Activated CD4-positive, alpha-beta T cell treated with anti-CD3 and anti-CD28 coated beads for 48 hours (primary cell): ENCODE measurements around the gene PI4KB.

Source experiments
- DNase-seq: peaks from one replicate; pipeline ENCODE4 v3.0.0-alpha.2; 2020

Gene PI4KB

DNA sequence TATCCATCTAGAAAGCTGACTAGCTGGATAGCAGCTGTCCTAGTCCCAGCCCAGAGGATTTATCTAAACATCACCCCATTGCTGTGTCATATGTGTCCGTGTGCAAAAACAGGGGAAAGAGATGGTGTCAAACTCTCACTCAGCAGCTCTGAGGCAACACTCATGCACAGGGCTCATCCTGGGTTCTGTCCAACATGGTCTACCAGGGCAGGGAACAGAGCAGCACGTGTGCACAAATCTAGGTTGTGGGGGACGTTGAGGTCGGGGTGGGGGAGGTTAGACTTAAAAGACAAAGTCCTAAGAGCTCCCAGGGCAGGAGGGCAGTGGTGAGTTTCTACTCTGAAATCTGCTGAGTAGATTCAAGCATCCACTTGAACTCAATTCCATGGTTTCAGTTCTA lies 16.2 kb downstream of the PI4KB start:
- no peak for DNase-seq

DNA sequence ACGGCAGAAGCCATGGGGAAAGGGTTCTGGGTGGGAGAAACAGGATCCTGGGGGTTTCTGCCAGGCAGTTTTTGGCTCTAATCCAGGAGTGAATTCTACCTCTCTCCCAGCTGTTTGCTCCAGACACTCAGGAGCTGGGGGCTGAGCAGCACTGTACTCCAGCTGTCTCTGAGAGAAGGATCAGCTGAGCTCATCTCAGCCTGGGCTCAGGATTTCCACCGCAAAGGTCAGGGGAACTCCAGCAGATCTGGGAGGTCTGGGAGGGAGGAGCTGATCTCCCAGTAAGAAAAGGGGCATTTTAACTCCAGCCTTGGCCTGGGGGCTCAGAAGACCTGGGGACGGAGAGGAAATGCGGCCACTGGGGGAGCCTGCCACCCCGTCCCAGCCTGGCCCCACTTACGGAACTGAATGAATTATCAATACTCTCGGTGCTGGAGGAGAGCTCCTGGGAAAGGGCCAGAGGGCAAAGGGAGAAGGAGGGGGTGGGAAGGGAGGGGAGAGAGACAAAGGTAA lies 17.3 kb downstream of the PI4KB start:
- DNase-seq, result no peak

DNA sequence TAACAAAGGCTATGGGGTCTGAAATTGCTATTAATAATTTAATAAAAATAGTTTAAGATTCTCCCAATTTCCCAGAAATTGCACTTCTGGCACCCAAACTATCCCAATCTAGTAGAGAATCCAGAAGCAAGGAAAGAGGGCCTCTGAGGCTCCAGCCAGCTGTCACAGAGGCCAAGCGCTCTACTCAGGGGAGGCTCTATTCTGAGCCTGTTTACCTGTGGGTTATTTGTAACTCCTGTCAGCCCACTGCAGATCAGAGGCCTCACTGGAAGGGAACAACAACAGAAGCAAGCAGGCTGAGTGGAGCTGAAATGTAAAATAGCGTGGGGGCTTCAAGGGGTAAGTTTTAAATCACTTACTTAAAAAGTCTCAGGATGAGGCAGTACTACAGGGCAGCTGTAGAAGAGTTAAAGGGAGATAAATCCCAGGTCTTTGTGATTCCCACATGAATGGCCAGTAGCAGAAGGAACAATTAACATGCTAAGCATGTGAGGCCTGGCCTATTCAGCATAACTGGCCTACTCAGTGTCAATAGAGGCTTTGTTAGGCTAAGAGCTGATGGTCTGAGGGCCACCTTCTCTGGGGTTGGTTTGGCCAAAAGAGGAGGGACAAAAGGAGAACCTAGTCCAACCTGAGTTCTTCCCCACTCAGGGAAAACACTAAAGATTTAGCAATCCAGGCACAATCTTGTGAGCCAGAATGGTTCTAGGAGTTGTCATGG lies 32.3 kb downstream of the PI4KB start:
- no peak for DNase-seq

DNA sequence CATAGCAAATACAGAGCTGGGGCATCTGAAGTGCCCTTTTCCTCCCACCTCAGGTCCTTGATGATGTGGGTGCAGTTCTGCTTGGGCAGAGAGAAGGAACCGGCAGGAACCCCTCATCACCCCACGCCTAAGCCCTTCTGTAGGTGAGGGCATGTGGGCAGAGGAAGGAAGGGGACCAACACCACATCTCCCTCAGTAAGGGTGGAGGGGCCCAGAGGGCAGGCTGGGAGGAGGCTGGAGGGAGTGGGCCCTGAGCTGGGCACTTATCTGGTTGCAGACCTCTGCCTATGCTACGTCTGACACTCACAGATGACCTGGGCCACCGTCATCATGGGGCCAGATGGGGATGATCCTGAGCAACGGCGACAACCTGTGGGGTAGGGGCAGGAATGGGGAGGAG lies 34.1 kb downstream of the PI4KB start:
- DNase-seq, result no peak

DNA sequence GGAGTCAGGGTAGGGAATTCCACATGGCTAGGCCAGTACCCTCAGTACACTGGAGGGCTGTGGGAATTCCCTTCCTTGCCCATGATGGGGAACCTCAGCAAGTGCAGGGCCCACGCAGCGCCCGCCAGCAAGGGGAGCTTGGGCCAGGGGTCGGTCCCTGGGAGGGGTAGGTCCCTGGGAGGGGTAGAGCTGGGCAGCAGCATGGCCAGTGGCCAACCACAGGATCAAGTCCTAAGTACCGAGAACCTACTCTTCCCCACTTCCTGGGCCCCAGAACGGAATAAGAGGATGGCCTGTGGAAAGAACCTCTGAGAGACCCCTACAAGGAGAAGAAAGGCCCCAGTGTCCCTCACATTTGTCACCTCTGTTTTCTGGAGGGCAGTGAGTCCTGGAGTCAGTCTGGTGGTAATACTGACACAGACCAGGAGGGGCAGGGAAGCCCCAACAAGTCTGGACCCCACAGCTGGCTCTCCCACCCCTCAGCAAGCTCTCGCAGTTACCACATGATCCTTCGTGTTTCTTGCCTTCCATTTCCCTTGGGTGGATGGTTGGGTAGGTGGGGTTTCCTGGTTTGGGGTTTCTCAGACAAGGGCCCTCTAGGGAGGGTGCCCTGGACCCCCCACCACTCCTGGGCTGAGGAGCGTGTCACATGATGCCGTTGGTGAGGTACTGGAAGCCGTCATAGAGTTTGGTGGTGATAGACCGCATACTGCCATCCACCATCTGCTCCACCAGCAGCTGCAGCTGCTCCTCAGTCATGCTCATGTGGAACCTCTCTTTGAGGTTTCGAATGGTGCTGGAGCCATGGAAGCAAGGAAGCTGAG lies 34.8 kb downstream of the PI4KB start:
- DNase-seq, result no peak

DNA sequence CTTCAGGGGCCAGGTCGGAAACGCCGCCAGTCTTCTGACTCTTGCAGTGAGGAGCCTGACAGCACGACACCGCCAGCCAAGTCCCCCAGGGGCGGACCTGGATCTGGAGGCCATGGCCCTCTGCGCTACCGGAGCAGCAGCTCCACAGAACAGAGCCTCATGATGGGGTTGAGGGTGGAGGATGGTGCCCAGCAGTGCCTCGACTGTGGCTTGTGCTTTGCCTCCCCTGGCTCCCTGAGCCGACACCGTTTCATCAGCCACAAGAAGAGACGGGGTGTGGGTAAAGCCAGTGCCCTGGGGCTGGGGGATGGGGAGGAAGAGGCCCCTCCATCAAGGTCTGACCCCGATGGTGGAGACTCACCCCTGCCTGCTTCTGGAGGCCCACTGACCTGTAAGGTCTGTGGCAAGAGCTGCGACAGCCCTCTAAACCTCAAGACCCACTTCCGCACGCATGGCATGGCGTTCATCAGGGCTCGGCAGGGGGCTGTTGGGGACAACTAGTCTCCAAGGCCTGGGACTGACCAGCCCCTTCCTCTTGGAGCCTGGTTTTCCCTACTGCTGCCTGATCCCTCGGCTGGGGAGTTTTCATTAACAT lies 36.4 kb downstream of the PI4KB start:
- DNase-seq, result no peak

DNA sequence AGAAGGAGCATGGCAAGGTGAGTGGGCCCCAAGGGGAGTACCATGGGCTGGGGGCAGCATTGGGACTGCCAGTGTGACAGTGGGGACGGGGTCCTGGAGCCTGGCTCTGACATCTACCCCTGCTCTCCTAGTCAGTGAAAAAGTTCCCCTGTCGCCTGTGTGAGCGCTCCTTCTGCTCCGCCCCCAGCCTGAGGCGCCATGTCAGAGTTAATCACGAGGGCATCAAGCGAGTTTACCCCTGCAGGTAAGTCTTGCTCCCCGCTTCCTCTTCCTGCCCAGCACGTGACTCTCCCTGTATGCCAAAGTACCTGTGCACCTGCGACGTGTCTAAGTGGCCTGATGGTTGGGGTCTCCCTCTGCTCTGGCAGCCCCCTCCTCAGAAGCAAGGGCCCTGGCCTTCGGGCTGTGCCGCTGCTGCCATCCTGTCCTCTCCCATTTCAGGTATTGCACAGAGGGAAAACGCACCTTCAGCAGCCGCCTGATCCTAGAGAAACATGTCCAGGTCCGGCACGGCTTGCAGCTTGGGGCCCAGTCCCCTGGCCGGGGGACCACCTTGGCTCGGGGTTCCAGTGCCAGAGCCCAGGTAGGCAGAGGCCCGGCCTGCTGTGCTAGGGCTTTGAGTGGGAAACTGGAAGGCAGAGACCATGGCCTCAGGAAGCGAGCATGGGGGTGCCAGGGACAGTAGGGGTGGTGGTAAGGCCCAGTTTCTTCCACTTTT lies 37.1 kb downstream of the PI4KB start:
- no peak for DNase-seq

DNA sequence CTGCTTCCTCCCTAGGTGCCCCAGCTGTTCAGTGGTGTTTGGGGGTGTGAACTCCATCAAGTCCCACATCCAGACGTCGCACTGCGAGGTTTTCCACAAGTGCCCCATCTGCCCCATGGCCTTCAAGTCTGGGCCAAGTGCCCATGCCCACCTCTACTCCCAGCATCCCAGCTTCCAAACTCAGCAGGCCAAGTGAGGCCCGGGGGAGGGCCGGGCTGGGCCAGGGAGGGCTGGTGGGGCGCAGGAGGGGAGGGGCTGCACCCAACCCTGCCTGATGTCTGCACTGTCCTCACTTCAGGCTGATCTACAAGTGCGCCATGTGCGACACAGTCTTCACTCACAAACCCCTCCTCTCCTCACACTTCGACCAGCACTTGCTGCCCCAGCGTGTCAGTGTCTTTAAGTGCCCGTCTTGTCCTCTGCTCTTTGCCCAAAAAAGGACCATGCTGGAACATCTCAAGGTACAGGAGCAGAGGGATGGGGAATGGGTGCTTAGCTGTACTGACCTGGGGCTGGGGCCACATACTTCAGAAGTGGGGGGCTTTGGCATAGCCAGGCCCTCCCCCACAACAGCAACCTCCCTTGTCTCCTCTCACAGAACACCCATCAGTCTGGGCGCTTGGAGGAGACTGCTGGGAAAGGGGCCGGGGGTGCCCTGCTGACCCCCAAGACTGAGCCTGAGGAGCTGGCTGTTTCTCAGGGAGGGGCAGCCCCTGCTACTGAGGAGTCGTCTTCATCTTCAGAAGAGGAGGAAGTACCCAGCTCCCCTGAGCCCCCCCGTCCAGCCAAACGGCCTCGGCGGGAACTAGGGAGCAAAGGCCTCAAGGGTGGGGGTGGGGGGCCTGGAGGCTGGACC lies 37.9 kb downstream of the PI4KB start:
- DNase-seq, result no peak

DNA sequence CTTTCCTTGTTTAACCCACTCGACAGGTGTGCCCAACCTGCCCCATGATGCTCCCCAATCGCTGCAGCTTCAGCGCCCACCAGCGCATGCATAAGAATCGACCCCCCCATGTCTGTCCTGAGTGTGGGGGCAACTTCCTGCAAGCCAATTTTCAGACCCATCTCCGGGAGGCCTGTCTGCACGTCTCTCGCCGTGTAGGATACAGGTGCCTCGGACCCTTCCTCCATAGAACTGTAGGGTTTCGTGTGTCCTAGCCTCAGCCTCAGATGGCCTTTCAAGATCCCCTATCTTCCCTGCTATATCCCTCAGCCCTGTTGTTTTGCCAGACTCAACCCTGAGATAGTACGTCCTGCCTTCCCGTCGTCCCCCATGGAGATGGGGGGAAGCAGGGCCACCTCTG lies 38.7 kb downstream of the PI4KB start:
- DNase-seq, result no peak

DNA sequence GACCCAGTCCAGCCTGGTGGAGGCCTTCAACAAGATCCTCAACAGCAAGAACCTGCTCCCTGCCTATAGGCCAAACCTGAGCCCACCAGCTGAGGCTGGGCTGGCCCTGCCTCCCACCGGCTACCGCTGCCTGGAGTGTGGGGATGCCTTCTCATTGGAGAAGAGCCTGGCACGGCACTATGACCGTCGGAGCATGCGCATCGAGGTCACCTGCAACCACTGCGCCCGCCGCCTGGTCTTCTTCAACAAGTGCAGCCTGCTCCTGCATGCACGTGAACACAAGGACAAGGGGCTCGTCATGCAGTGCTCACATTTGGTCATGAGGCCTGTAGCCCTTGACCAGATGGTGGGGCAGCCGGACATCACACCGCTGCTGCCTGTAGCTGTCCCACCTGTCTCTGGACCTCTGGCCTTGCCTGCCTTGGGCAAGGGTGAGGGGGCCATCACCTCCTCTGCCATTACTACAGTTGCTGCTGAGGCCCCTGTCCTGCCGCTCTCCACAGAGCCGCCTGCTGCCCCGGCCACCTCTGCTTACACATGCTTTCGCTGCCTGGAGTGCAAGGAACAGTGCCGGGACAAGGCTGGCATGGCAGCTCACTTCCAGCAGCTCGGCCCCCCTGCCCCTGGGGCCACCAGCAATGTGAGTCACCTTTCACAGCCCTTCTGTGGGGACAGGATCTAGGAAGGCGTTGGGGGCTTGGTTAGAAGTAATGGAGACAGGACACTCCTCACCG lies 39.3 kb downstream of the PI4KB start:
- no peak for DNase-seq

DNA sequence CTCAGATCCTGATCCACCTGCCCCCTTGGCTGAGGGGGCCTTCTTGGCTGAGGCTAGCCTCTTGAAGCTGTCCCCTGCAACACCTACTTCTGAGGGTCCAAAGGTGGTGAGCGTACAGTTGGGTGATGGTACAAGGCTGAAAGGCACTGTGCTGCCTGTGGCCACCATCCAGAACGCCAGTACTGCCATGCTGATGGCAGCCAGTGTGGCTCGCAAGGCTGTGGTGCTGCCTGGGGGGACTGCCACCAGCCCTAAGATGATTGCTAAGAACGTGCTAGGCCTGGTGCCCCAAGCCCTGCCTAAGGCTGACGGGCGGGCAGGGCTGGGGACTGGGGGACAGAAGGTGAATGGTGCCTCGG lies 39.9 kb downstream of the PI4KB start:
- no peak for DNase-seq

DNA sequence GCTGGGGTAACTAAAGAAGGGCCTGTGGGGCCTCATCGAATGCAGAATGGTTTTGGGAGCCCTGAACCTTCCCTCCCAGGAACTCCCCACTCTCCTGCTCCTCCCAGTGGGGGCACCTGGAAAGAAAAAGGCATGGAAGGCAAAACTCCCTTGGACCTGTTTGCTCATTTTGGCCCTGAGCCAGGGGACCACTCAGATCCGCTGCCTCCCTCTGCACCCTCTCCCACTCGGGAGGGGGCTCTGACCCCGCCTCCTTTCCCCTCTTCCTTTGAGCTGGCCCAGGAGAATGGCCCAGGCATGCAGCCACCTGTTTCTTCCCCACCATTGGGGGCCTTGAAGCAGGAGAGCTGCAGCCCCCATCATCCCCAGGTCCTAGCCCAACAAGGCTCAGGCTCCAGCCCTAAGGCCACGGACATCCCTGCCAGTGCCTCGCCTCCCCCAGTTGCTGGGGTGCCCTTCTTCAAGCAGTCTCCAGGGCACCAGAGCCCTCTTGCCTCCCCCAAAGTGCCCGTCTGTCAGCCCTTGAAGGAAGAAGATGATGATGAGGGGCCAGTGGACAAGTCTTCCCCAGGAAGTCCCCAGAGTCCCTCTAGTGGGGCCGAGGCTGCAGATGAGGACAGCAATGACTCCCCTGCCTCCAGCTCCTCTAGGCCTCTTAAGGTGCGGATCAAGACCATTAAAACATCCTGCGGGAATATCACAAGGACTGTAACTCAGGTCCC lies 40.4 kb downstream of the PI4KB start:
- DNase-seq, result no peak

DNA sequence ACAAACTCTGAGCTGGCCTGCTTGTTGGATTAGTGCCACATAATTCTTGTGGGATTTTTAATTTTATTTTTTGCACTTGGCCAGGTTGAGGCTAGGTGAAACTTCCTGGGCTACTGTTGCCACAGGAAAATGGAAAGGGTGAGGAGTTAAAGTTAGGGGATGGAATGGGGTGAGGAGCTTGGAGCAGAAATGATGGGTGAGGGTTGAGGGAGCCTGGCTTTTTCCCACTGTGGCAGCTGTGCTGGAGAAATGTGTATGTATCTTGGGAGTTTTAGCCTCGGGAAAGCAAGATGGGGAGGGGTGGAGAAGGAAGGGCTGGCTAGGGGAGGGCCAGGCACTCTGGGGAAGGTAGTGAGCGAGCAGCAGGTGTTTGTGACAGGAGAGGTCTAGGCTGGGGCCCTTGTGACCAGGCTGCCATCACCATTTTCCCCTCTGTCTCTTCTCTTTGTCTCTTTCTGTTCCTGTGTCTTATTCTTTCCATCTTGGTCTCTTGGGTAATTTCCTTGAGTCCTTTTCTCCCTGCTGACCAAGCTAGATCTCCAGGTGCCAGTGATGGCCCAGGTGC lies 43.1 kb downstream of the PI4KB start:
- DNase-seq, result no peak

DNA sequence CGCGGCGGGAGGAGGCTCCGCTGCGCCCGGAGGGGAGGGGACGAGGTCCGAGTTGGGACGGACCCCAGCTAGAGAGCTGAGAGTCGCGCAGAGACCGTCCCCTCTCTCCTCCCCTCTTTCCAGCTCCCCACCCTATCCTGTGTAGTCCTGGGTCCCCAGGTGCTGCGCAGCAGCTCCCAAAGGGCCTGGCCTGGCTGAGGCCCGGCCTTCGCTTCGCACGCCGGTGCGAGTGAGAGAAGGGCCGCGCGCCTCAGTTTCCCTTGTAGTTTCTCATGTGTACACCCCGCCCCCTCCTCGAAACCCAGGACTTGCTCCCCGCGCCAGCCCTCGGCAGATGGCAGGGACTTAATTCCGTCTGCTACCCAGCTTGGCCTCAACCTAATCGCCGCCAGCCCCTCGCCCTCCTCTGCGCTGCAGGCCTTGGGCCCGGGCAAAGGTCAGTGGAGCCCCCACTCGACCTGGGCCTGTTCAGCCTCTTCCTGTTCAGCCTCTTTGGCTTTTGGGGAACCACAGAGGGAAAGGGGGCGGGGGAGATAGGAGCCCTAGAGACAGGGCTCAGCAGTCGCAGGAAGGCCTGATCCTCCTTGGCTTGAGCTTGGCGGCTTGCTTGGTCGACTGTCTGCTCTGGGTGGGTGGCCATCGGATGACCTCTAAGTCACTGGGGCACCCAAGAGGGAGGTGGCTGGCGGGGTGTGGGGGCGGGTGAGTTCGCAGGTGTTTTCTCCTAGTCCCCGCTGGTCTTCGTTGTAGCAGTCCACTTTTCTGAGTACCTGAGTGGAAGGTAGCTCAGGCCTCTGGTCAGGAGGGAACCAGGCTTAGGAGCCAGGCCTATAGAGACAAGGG lies 44.1 kb downstream of the PI4KB start:
- DNase-seq, result peak; percentile 28

DNA sequence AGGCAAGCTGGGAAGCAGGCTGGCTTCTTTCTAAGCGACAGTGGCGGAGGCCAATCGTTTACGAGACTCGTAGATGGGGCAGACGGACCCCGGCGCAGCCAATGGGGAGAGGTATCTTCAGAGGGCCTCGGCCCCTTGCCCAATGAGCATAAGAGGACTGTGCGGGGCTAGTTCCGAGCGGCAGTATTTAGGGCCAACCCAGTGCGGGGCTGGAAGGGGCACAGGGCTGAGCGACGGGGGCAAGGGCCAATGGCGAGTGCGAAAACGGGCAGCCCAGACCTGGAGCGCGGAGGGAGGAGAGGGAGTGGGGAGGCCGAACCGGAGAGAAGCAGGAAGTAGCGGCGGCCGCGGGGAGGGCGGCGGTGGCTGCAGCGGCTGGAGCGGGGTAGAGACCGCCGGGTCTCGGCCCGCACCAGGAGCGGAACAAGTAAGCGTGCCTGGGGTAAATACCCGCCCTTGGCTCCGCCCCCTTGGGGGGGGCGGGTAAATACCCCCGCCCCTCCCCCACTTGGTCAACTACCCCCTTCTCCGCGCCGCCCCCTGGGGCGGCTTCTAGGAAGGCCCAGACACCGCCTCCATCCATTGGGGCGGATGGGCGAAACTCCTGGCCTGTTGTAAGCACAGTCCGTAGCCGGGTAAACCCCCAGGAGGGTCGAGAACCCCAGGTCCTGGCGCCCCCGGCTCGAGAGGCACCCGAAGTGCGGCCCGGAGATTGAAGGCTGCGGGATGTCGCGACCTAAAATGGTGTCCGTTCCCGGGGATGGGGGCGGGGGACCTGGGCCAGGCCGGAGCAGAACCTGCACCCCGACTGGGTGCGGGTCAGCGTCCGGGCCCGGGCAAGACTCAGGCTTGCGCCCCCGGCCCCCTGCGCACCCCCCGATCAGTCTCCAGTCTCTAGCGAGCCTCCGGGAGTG lies 45.0 kb downstream of the PI4KB start, which contains the start of gene ZNF687:
Gene ZNF687, plus strand, starts transcription at position 331 of the 914 bp plus-strand sequence. CDS start 3,993 bp downstream, outside the sequence.
- peak; percentile 99 for DNase-seq

DNA sequence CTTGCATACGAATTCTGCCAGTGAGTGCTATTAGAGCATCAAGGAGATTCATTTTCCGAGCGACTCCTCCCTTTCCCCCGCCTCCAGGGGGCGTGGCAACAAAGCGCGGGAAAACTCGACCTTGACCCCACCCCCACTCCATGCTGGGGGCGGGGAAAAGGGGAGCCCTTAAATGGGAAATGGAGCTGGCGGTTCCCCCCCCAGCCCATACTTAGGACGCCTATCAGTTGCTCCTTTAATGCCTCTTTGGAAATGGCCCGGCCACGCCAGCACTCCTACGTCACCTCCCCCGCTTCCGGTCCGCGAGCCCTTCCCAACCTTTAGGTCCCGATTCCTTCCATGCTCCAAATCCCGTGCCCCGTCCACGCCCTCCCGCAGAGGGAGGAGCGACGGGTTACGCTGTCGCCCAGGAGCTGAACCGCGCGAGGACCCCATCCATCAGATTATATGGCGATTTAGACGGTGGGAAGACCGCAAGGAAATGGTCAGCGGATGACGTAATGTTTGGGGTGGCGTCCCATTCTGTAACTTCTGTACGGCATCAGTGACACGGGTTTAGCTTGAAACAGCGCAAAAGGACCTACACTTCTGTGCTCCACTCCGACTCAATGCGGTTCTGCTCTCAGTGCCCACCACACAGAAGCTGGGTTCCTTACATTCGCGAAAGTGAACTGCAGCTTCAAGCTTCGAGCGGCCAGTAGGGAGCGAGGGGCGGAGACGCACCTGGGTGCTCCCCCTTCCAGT lies 45.8 kb downstream of the PI4KB start:
- DNase-seq, result peak; percentile 98

DNA sequence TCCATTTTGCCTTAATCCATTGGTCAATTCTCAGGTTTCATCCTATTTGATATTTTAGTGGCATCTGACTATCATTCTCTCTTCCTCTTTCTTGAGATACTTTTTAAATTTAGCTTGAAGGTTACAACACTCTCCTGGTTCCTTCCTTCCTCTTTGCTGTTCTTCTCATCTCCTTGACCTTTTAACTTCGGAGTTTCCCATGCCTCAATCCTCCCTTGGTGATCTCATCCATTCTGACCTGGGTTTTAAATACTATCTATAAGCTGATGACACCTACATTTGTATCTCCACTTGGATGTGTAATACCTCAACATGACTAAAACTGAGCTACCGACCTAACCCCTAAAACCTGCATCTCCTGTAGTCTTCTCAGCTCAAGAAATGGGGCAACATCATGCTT lies 50.0 kb downstream of the PI4KB start:
- no peak for DNase-seq
